Liver (tissue), 9 donors: ENCODE results near the gene XCL1. TPM values are rescaled to one million over a fixed set of nuclear protein-coding genes. Genes with fewer than 3 reads are reported as not detected.

ENCODE experiments used
- DNase-seq: peaks from one replicate; pipeline ENCODE4 v3.0.0-alpha.2; 2017; ENCODE audit warnings: low spot score
- H3K27ac ChIP-seq, 2 donors: one replicate each; pipeline ENCODE4 v1.7.0; 2013; ENCODE audit warnings: inconsistent platforms in 2 of 2, low read length in 2 of 2, control low read depth in 1 of 2, low read depth in 1 of 2, mild to moderate bottlenecking in 1 of 2
- H3K27me3 ChIP-seq, 4 donors: one replicate each; pipeline versions ENCODE4 v1.6.1 to v1.7.0; 2013; ENCODE audit warnings: low read length in 3 of 4, inconsistent platforms in 1 of 4, mild to moderate bottlenecking in 1 of 4, moderate library complexity in 1 of 4; ENCODE audit not compliant: control insufficient read depth in 4 of 4, insufficient read depth in 4 of 4
- H3K36me3 ChIP-seq, 4 donors: one replicate each; pipeline versions ENCODE4 v1.6.1 to v1.7.0; 2013; ENCODE audit warnings: low read length in 3 of 4, mild to moderate bottlenecking in 3 of 4, low read depth in 1 of 4, moderate library complexity in 1 of 4; ENCODE audit not compliant: control insufficient read depth in 4 of 4, insufficient read depth in 3 of 4
- H3K4me1 ChIP-seq, 4 donors: one replicate each; pipeline versions ENCODE4 v1.6.1 to v1.7.0; 2013; ENCODE audit warnings: low read length in 3 of 4, mild to moderate bottlenecking in 3 of 4, moderate library complexity in 1 of 4; ENCODE audit not compliant: control insufficient read depth in 4 of 4, insufficient read depth in 4 of 4
- H3K4me3 ChIP-seq, 3 donors: one replicate each; pipeline versions ENCODE4 v1.6.1 to v1.7.0; 2013; ENCODE audit warnings: low read length in 3 of 3, control low read depth in 1 of 3, low read depth in 1 of 3, mild to moderate bottlenecking in 1 of 3
- H3K9ac ChIP-seq, 2 donors: one replicate each; pipeline ENCODE4 v1.7.0; 2013; ENCODE audit warnings: low read length in 2 of 2, mild to moderate bottlenecking in 2 of 2, moderate library complexity in 2 of 2, control low read depth in 1 of 2, low read depth in 1 of 2
- H3K9me3 ChIP-seq, 4 donors: one replicate each; pipeline versions ENCODE4 v1.6.1 to v1.7.0; 2013; ENCODE audit warnings: low read length in 3 of 4; ENCODE audit not compliant: control insufficient read depth in 4 of 4
- CTCF ChIP-seq: fragments of 150-350 bp; IDR thresholded peaks from 2 replicates; pipeline ENCODE4 v1.5.1; 2017; ENCODE audit warnings: improper control_type of control experiment, low read depth, low read length; ENCODE audit not compliant: missing input control
- EGR1 ChIP-seq, 2 donors: IDR thresholded peaks; 2 replicates each; pipeline ENCODE4 v1.6.1; 2016 to 2018; ENCODE audit warnings: antibody characterized with exemption in 2 of 2, low read depth in 2 of 2
- FOXA1 ChIP-seq: IDR thresholded peaks from 2 replicates; pipeline ENCODE4 v1.6.1; 2016; ENCODE audit warnings: antibody characterized with exemption
- FOXA2 ChIP-seq: IDR thresholded peaks from 2 replicates; pipeline ENCODE4 v1.6.1; 2016; ENCODE audit warnings: antibody characterized with exemption
- GABPA ChIP-seq, 2 donors: IDR thresholded peaks in 1 of 2; conservative IDR thresholded peaks in 1 of 2; 2 replicates each; pipeline ENCODE4 v1.6.1; 2016; ENCODE audit warnings: antibody characterized with exemption in 2 of 2, mild to moderate bottlenecking in 1 of 2, moderate library complexity in 1 of 2
- HNF4A ChIP-seq, 2 donors: conservative IDR thresholded peaks; 2 replicates each; pipeline ENCODE4 v1.6.1; 2016; ENCODE audit warnings: antibody characterized with exemption in 2 of 2, mild to moderate bottlenecking in 2 of 2
- HNF4G ChIP-seq: IDR thresholded peaks from 2 replicates; pipeline ENCODE4 v1.6.1; 2016; ENCODE audit warnings: antibody characterized with exemption
- JUND ChIP-seq, 2 donors: IDR thresholded peaks; 2 replicates each; pipeline ENCODE4 v1.6.1; 2016; ENCODE audit warnings: antibody characterized with exemption in 2 of 2
- MAX ChIP-seq: IDR thresholded peaks from 2 replicates; pipeline ENCODE4 v1.6.1; 2016; ENCODE audit warnings: antibody characterized with exemption
- NR2F2 ChIP-seq: IDR thresholded peaks from 2 replicates; pipeline ENCODE4 v1.6.1; 2016; ENCODE audit warnings: antibody characterized with exemption
- RAD21 ChIP-seq, 2 donors: IDR thresholded peaks; 2 replicates each; pipeline ENCODE4 v1.6.1; 2016; ENCODE audit warnings: antibody characterized with exemption in 2 of 2, mild to moderate bottlenecking in 2 of 2
- RXRA ChIP-seq, 2 donors: IDR thresholded peaks; 2 replicates each; pipeline ENCODE4 v1.6.1; 2017 to 2018; ENCODE audit warnings: antibody characterized with exemption in 2 of 2, mild to moderate bottlenecking in 1 of 2
- SP1 ChIP-seq: IDR thresholded peaks from 2 replicates; pipeline ENCODE4 v1.6.1; 2018; ENCODE audit warnings: antibody characterized with exemption, mild to moderate bottlenecking
- YY1 ChIP-seq: IDR thresholded peaks from 2 replicates; pipeline ENCODE4 v1.6.1; 2016; ENCODE audit warnings: antibody characterized with exemption, mild to moderate bottlenecking
- ZBTB33 ChIP-seq: IDR thresholded peaks from 2 replicates; pipeline ENCODE4 v1.6.1; 2016; ENCODE audit warnings: antibody characterized with exemption
- WGBS: extraction: QIAGEN DNeasy Blood & Tissue Kit; methylation state at CpG from one replicate; pipeline ENCODE4 v1.1.7; 2013; 5-methylcytosine and 5-hydroxymethylcytosine counted together
- polyA plus RNA-seq, 2 donors: library from polyadenylated mRNA; stranded (reverse) in 1 of 2; unstranded in 1 of 2; fragments of 200-250 nt in 1 of 2; fragments of >200 nt in 1 of 2; fragmentation: Nextera tagmentation in 1 of 2; extraction: Ambion mirVana in 1 of 2; gene quantifications; one replicate each; pipeline versions ENCODE4 v1.2.1 to v1.2.3, GENCODE V29; 2013 to 2015
- total RNA-seq, 2 donors: library from RNA; depleted of rRNA; stranded (reverse); fragments of >200 nt; gene quantifications; one replicate each; pipeline ENCODE4 v1.2.3, GENCODE V29; 2014
- donor health status: healthy.
- donor health status: healthy.
- donor health status: healthy.
- donor health status: healthy.
- donor health status: healthy.

Gene XCL1
- total and polyA plus RNA-seq, 4 donors = 0.17 to 0.33 (median 0.22) TPM

- Histone ChIP-seq H3K4me3 (no peak overlapping the region), H3K36me3 (no peaks in the 10 kb centered on the region), H3K27me3 (no peaks in the 10 kb centered on the region), H3K27ac (no peak overlapping the region), H3K9ac (no peak overlapping the region), H3K9me3 (no peaks in the 10 kb centered on the region), H3K4me1 (no peaks in the 10 kb centered on the region)
- 79% methylated on average over 10 of the region's 10 CpGs for WGBS
- no peak for DNase-seq
- no peak for TF ChIP-seq HNF4G
- no peak for TF ChIP-seq YY1
- no peak for TF ChIP-seq RAD21 (IDR thresholded peaks at IDR 0.05)
- TF ChIP-seq CTCF = no peak
- TF ChIP-seq ZBTB33 = no peak
- no peak for TF ChIP-seq RXRA (IDR thresholded peaks at IDR 0.05)
- no peak for TF ChIP-seq NR2F2
- no peak for TF ChIP-seq MAX
- no peak for TF ChIP-seq JUND (IDR thresholded peaks at IDR 0.05)
Measured at GRCh38 chr1:168609741-168610510, 33.5 kb downstream of the XCL1 start.

- H3K4me1 ChIP-seq = no peaks in the 10 kb centered on the region
- TF ChIP-seq NR2F2 (no peak), SP1 (no peak), GABPA (IDR thresholded peaks at IDR 0.05 in 1 of 2, conservative IDR thresholded peaks at IDR 0.05 in 1 of 2) (no peak), HNF4A (conservative IDR thresholded peaks at IDR 0.05) (no peak), JUND (IDR thresholded peaks at IDR 0.05) (no peak), ZBTB33 (no peak), HNF4G (no peak), FOXA1 (no peak), YY1 (no peak), MAX (no peak), FOXA2 (no peak), CTCF (no peak), EGR1 (IDR thresholded peaks at IDR 0.05; ENCODE audit: low read depth in 2 of 2) (no peak)
- H3K36me3 ChIP-seq = no peaks in the 10 kb centered on the region
- H3K9me3 ChIP-seq = no peaks in the 10 kb centered on the region
- WGBS = 85% methylated on average over 1 of the region's 1 CpG
- H3K27me3 ChIP-seq = no peaks in the 10 kb centered on the region
- H3K4me3 ChIP-seq = no peak overlapping the region
- no peak overlapping the region for H3K9ac ChIP-seq
- DNase-seq = no peak
- H3K27ac ChIP-seq = no peak overlapping the region
Measured at GRCh38 chr1:168613038-168613451, 36.6 kb downstream of the XCL1 start.
